Measurements from ENCODE around the gene ESYT2.

- TF ChIP-seq CTCF (IDR thresholded peaks at IDR 0.05) (no peak), EP300 (IDR thresholded peaks at IDR 0.05) (no peak)
Observed at GRCh38 chr7:158850545-158851102, 21.3 kb upstream of the ESYT2 start.
